Measurements from ENCODE around the gene KLK4. TPM values are rescaled to one million over a fixed set of nuclear protein-coding genes. Genes with fewer than 3 reads are reported as not detected.
A peak's percentile ranks its signal among the peaks of the same experiment; 100 is the strongest.

KLK4 gene
- total RNA-seq, 4 donors from 2014 or later, result 1.4 TPM; not detected in 3

- Histone ChIP-seq H3K27ac (no peak overlapping the region), H3K27me3 (no peaks in the 10 kb centered on the region), H3K4me3 (no peak overlapping the region), H3K36me3 (no peaks in the 10 kb centered on the region), H3K9me3 (no peaks in the 10 kb centered on the region), H3K4me1 (no peaks in the 10 kb centered on the region)
- DNase-seq, result no peak
- TF ChIP-seq POLR2A (IDR thresholded peaks at IDR 0.05) (no peak), CTCF (IDR thresholded peaks at IDR 0.05) (no peak)
Observed at GRCh38 chr19:50861496-50862286, 49.5 kb downstream of the KLK4 start.

GRCh38 chr19:50861010-50861409 is 50.2 kb downstream of the KLK4 start:
- H3K9me3 ChIP-seq, result no peaks in the 10 kb centered on the region
- H3K27me3 ChIP-seq, result no peaks in the 10 kb centered on the region
- H3K36me3 ChIP-seq, result no peaks in the 10 kb centered on the region
- TF ChIP-seq POLR2A (IDR thresholded peaks at IDR 0.05), result no peak
- TF ChIP-seq CTCF (IDR thresholded peaks at IDR 0.05), result no peak
- H3K4me1 ChIP-seq, result no peaks in the 10 kb centered on the region
- no peak overlapping the region for H3K27ac ChIP-seq
- no peak overlapping the region for H3K4me3 ChIP-seq
- no peak for DNase-seq

- Histone ChIP-seq H3K4me1 (no peaks in the 10 kb centered on the region), H3K36me3 (no peaks in the 10 kb centered on the region), H3K9me3 (no peaks in the 10 kb centered on the region), H3K27ac (no peak overlapping the region), H3K27me3 (no peaks in the 10 kb centered on the region), H3K4me3 (no peak overlapping the region)
- TF ChIP-seq CTCF (IDR thresholded peaks at IDR 0.05) (no peak), POLR2A (IDR thresholded peaks at IDR 0.05) (no peak)
- no peak for DNase-seq
Observed at GRCh38 chr19:50859849-50860248, 51.3 kb downstream of the KLK4 start.

- peak overlapping the region in 1 of 4 donors; percentile 13 for H3K27ac ChIP-seq
- no peaks in the 10 kb centered on the region for H3K27me3 ChIP-seq
- TF ChIP-seq CTCF (IDR thresholded peaks at IDR 0.05), result no peak
- TF ChIP-seq POLR2A (IDR thresholded peaks at IDR 0.05), result no peak
- no peaks in the 10 kb centered on the region for H3K4me1 ChIP-seq
- no peaks in the 10 kb centered on the region for H3K9me3 ChIP-seq
- peak in 2 of 3 donors; percentile 58 to 62 for DNase-seq
- H3K36me3 ChIP-seq, result no peaks in the 10 kb centered on the region
- H3K4me3 ChIP-seq, result no peak overlapping the region
Observed at GRCh38 chr19:50858886-50859285, 52.3 kb downstream of the KLK4 start.

- Histone ChIP-seq H3K27me3 (no peaks in the 10 kb centered on the region), H3K4me3 (no peak overlapping the region), H3K27ac (no peak overlapping the region), H3K36me3 (no peaks in the 10 kb centered on the region), H3K9me3 (no peaks in the 10 kb centered on the region), H3K4me1 (no peaks in the 10 kb centered on the region)
- TF ChIP-seq POLR2A (IDR thresholded peaks at IDR 0.05) (no peak), CTCF (IDR thresholded peaks at IDR 0.05) (no peak)
- DNase-seq, result no peak
Observed at GRCh38 chr19:50857366-50857765, 53.8 kb downstream of the KLK4 start.

Other genes with a start within 250 kb of the KLK4 start
- 1 to 10 TPM in 1 of 4 donors, under 1 TPM in 1, not detected in 2; 0.83 to 1.3 TPM for gene SHANK1, start 191.6 kb downstream of the KLK4 start, total RNA-seq
- gene CLEC11A, start 188.0 kb downstream of the KLK4 start, total RNA-seq, result 1 to 10 TPM in 3 of 4 donors, not detected in 1; 3.3 to 4.6 (median 4.0) TPM
- gene GPR32, start 140.9 kb downstream of the KLK4 start, total RNA-seq, result not detected
- gene ACP4, start 121.0 kb downstream of the KLK4 start, total RNA-seq, result not detected
- 10 to 100 TPM; 24.5 to 60.2 (median 47.3) TPM for gene KLK1, start 87.6 kb downstream of the KLK4 start, total RNA-seq
- not detected for gene KLK15, start 77.8 kb downstream of the KLK4 start, total RNA-seq
- 1 to 10 TPM in 3 of 4 donors, not detected in 1; 1.2 to 2.4 (median 1.9) TPM for gene KLK3, start 56.5 kb downstream of the KLK4 start, total RNA-seq
- not detected for gene KLK2, start 38.0 kb downstream of the KLK4 start, total RNA-seq
- gene KLK5, start 41.6 kb upstream of the KLK4 start, total RNA-seq, result not detected
- not detected for gene KLK6, start 58.2 kb upstream of the KLK4 start, total RNA-seq
- gene KLK7, start 72.5 kb upstream of the KLK4 start, total RNA-seq, result 1 to 10 TPM in 2 of 4 donors, not detected in 2; 1.2 to 9.9 TPM
- gene KLK8, start 90.2 kb upstream of the KLK4 start, total RNA-seq, result not detected
- gene KLK10, start 108.3 kb upstream of the KLK4 start, total RNA-seq, result 1 to 10 TPM in 2 of 4 donors, not detected in 2; 2.4 to 6.3 TPM
- gene KLK11, start 115.2 kb upstream of the KLK4 start, total RNA-seq, result 1 to 10 TPM in 3 of 4 donors, not detected in 1; 1.7 to 3.8 (median 1.9) TPM
- 1 to 10 TPM in 2 of 4 donors, not detected in 2; 1.4 to 4.7 TPM for gene KLK12, start 123.6 kb upstream of the KLK4 start, total RNA-seq
- 1 to 10 TPM in 3 of 4 donors, not detected in 1; 1.2 to 5.0 (median 1.3) TPM for gene KLK13, start 153.7 kb upstream of the KLK4 start, total RNA-seq
- 1 to 10 TPM in 2 of 4 donors, not detected in 2; 1.1 to 6.6 TPM for gene KLK14, start 171.5 kb upstream of the KLK4 start, total RNA-seq
- 10 to 100 TPM in 1 of 4 donors, 1 to 10 TPM in 3; 4.4 to 10.0 (median 6.5) TPM for gene CTU1, start 197.0 kb upstream of the KLK4 start, total RNA-seq
- gene SIGLEC9, start 213.5 kb upstream of the KLK4 start, total RNA-seq, result 1 to 10 TPM in 2 of 4 donors, not detected in 2; 1.9 to 2.1 TPM
- not detected for gene SIGLEC7, start 230.9 kb upstream of the KLK4 start, total RNA-seq